Mesendoderm (in vitro differentiated cells): ENCODE measurements around the gene SYTL3.
"Not testable (repeated sequence)": the region's sequence is repeated elsewhere in the genome, so short reads cannot be mapped to it uniquely, and the experiment has no call there.

Experiments
- DNase-seq: peaks from one replicate; pipeline ENCODE4 v3.0.0; 2013
- H2AK5ac ChIP-seq: 2 replicates; pipeline ENCODE4 v1.6.1; 2013; ENCODE audit warnings: low read length, inconsistent platforms
- H2BK120ac ChIP-seq: 2 replicates; pipeline ENCODE4 v1.6.1; 2013; ENCODE audit warnings: low read depth, mild to moderate bottlenecking, low read length, moderate library complexity, mixed read lengths
- H2BK15ac ChIP-seq: replicated peaks from 2 replicates; pipeline ENCODE4 v1.6.1; 2013; ENCODE audit warnings: low read depth, mild to moderate bottlenecking, moderate library complexity
- H2BK5ac ChIP-seq: 2 replicates; pipeline ENCODE4 v1.6.1; 2013; ENCODE audit warnings: low read length, inconsistent platforms
- H3K18ac ChIP-seq: 2 replicates; pipeline ENCODE4 v1.6.1; 2013; ENCODE audit warnings: mild to moderate bottlenecking, low read length, mixed read lengths
- H3K23ac ChIP-seq: one replicate; pipeline ENCODE4 v1.6.1; 2013; ENCODE audit warnings: low read length
- H3K27ac ChIP-seq: 2 replicates; pipeline ENCODE4 v1.5.1; 2013; ENCODE audit warnings: low read depth, mild to moderate bottlenecking, inconsistent platforms, low read length, moderate library complexity
- H3K27me3 ChIP-seq: 2 replicates; pipeline ENCODE4 v1.6.1; 2013; ENCODE audit warnings: low read length, control low read depth, mild to moderate bottlenecking, inconsistent platforms; ENCODE audit not compliant: insufficient read depth, poor library complexity
- H3K36me3 ChIP-seq: 2 replicates; pipeline ENCODE4 v1.6.1; 2013; ENCODE audit warnings: low read length, inconsistent platforms; ENCODE audit not compliant: control insufficient read depth, insufficient read depth
- H3K4ac ChIP-seq: one replicate; pipeline ENCODE4 v1.6.1; 2013; ENCODE audit warnings: low read depth, mild to moderate bottlenecking, low read length, moderate library complexity
- H3K4me1 ChIP-seq: 2 replicates; pipeline ENCODE4 v1.6.1; 2013; ENCODE audit warnings: low read depth, low read length, inconsistent platforms; ENCODE audit not compliant: control insufficient read depth
- H3K4me2 ChIP-seq: 2 replicates; pipeline ENCODE4 v1.6.1; 2013; ENCODE audit warnings: low read length
- H3K4me3 ChIP-seq: 2 replicates; pipeline ENCODE4 v1.5.1; 2013; ENCODE audit warnings: mild to moderate bottlenecking, low read length
- H3K56ac ChIP-seq: one replicate; pipeline ENCODE4 v1.6.1; 2013; ENCODE audit warnings: low read length
- H3K79me1 ChIP-seq: 2 replicates; pipeline ENCODE4 v1.6.1; 2013; ENCODE audit warnings: low read length, inconsistent platforms
- H3K79me2 ChIP-seq: 2 replicates; pipeline ENCODE4 v1.6.1; 2013; ENCODE audit warnings: mild to moderate bottlenecking, low read length; ENCODE audit not compliant: control insufficient read depth, insufficient read depth
- H3K9ac ChIP-seq: 2 replicates; pipeline ENCODE4 v1.6.1; 2013; ENCODE audit warnings: low read length, inconsistent platforms
- H4K5ac ChIP-seq: one replicate; pipeline ENCODE4 v1.6.1; 2013; ENCODE audit warnings: low read length
- H4K8ac ChIP-seq: one replicate; pipeline ENCODE4 v1.6.1; 2013; ENCODE audit warnings: low read depth, mild to moderate bottlenecking, control low read depth, low read length, moderate library complexity
- WGBS: extraction: QIAGEN DNeasy Blood & Tissue Kit; methylation state at CpG from one replicate; pipeline ENCODE4 v1.1.7; 2013; ENCODE audit warnings: low lambda C conversion rate, missing lambda C conversion rate; ENCODE audit not compliant: insufficient coverage; ENCODE audit errors: extremely low coverage; 5-methylcytosine and 5-hydroxymethylcytosine counted together

The SYTL3 gene

GRCh38 chr6:158655569-158656450 lies 6.0 kb downstream of the SYTL3 start:
- H4K5ac ChIP-seq, result no peak overlapping the region
- no CpG with 5 or more reads among the region's 22 CpGs for WGBS
- H3K4me2 ChIP-seq, result no peak overlapping the region
- no peak overlapping the region for H2BK5ac ChIP-seq
- H2BK120ac ChIP-seq, result no peak overlapping the region
- H3K27ac ChIP-seq, result no peak overlapping the region
- H2BK15ac ChIP-seq, result no peak overlapping the region
- no peaks in the 10 kb centered on the region for H3K27me3 ChIP-seq
- DNase-seq, result no peak
- no peaks in the 10 kb centered on the region for H3K4me1 ChIP-seq
- H3K4me3 ChIP-seq, result no peak overlapping the region
- H3K56ac ChIP-seq, result no peak overlapping the region
- no peak overlapping the region for H2AK5ac ChIP-seq
- no peak overlapping the region for H3K4ac ChIP-seq
- no peaks in the 10 kb centered on the region for H3K36me3 ChIP-seq
- no peak overlapping the region for H4K8ac ChIP-seq
- no peak overlapping the region for H3K18ac ChIP-seq
- no peak overlapping the region for H3K9ac ChIP-seq
- no peaks in the 10 kb centered on the region for H3K79me1 ChIP-seq
- no peak overlapping the region for H3K23ac ChIP-seq
- H3K79me2 ChIP-seq, result no peaks in the 10 kb centered on the region

- not testable (repeated sequence) for H3K27ac ChIP-seq, H3K4me3 ChIP-seq, H3K18ac ChIP-seq, H4K8ac ChIP-seq, H3K27me3 ChIP-seq, H3K4ac ChIP-seq, H3K9ac ChIP-seq, H2BK15ac ChIP-seq, H3K79me1 ChIP-seq, H2AK5ac ChIP-seq, H3K79me2 ChIP-seq, H3K23ac ChIP-seq, H2BK120ac ChIP-seq, H4K5ac ChIP-seq, H3K36me3 ChIP-seq, H3K56ac ChIP-seq, DNase-seq, H3K4me2 ChIP-seq, H3K4me1 ChIP-seq, H2BK5ac ChIP-seq
- WGBS, result no CpG with 5 or more reads among the region's 9 CpGs
These were observed 7.1 kb downstream of the SYTL3 start for GRCh38 chr6:158656986-158657385.

GRCh38 chr6:158660333-158660754 lies 10.5 kb downstream of the SYTL3 start:
- H3K18ac ChIP-seq, result no peak overlapping the region
- DNase-seq, result no peak
- no peak overlapping the region for H3K27ac ChIP-seq
- no peak overlapping the region for H2AK5ac ChIP-seq
- H2BK120ac ChIP-seq, result no peak overlapping the region
- H3K79me2 ChIP-seq, result no peaks in the 10 kb centered on the region
- H3K79me1 ChIP-seq, result no peaks in the 10 kb centered on the region
- H3K4me2 ChIP-seq, result no peak overlapping the region
- H3K4me3 ChIP-seq, result no peak overlapping the region
- H2BK15ac ChIP-seq, result no peak overlapping the region
- H4K5ac ChIP-seq, result no peak overlapping the region
- no peak overlapping the region for H3K4ac ChIP-seq
- H3K4me1 ChIP-seq, result no peaks in the 10 kb centered on the region
- WGBS, result no CpG with 5 or more reads among the region's 10 CpGs
- no peak overlapping the region for H4K8ac ChIP-seq
- H3K23ac ChIP-seq, result no peak overlapping the region
- H2BK5ac ChIP-seq, result no peak overlapping the region
- H3K27me3 ChIP-seq, result no peaks in the 10 kb centered on the region
- no peak overlapping the region for H3K56ac ChIP-seq
- H3K9ac ChIP-seq, result no peak overlapping the region
- H3K36me3 ChIP-seq, result no peaks in the 10 kb centered on the region

DNA sequence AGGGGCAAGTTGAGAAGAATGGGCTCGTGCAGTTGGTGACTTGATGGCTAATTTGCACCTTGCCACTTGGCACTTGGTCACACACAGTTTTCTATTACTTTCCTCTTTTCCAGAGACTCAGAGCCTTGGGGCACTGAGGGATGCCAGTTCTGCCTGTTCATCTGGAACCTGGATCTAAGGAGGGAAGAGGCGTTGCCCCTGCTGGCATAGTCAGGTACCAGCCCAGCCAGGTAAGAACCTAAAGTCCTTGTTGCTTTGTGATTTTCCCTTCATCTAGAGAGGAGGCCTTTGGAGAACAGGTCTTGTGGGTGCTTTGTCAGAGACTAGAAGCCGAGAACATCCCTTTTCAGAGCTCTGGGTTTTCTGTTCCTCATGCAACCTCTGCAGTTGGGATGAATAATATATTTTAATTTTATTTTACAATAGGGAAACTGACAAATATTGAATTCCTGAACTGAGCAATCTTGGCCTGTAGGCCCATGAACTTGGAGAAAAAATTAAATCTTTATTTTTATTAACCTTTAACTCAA lies 11.4 kb downstream of the SYTL3 start:
- Histone ChIP-seq H3K79me2 (no peaks in the 10 kb centered on the region), H3K9ac (no peak overlapping the region), H2BK120ac (no peak overlapping the region), H4K8ac (no peak overlapping the region), H3K18ac (no peak overlapping the region), H3K4ac (no peak overlapping the region), H3K23ac (no peak overlapping the region), H3K36me3 (no peaks in the 10 kb centered on the region), H4K5ac (no peak overlapping the region), H2AK5ac (no peak overlapping the region), H3K27ac (no peak overlapping the region), H3K27me3 (no peaks in the 10 kb centered on the region), H3K4me2 (no peak overlapping the region), H3K4me3 (no peak overlapping the region), H3K56ac (no peak overlapping the region), H2BK15ac (no peak overlapping the region), H3K4me1 (no peaks in the 10 kb centered on the region), H2BK5ac (no peak overlapping the region), H3K79me1 (no peaks in the 10 kb centered on the region)
- DNase-seq, result no peak
- no CpG with 5 or more reads among the region's 3 CpGs for WGBS

DNA sequence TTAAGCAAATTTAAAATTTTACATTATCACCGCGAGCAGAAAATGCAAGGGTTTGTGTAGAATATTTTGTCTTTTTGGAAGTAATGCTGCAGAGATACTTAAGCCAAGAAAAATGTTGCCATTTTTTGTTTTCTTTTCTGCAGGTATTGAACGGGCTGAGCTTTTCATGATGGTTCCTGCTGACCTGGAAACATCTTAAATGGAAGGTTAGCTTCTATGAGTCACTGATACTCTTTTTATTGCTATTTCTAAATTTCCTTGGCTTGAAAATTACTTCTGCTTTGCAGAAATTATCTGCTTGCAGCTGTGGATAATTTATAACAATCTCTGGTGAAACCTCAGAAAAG lies 12.7 kb downstream of the SYTL3 start:
- DNase-seq, result no peak
- Histone ChIP-seq H4K8ac (no peak overlapping the region), H3K4me3 (no peak overlapping the region), H3K18ac (no peak overlapping the region), H4K5ac (no peak overlapping the region), H3K36me3 (no peaks in the 10 kb centered on the region), H3K4ac (no peak overlapping the region), H3K56ac (no peak overlapping the region), H2BK15ac (no peak overlapping the region), H2BK120ac (no peak overlapping the region), H3K79me2 (no peaks in the 10 kb centered on the region), H3K4me2 (no peak overlapping the region), H2BK5ac (no peak overlapping the region), H3K79me1 (no peaks in the 10 kb centered on the region), H3K27ac (no peak overlapping the region), H3K23ac (no peak overlapping the region), H2AK5ac (no peak overlapping the region), H3K4me1 (no peaks in the 10 kb centered on the region), H3K9ac (no peak overlapping the region), H3K27me3 (no peaks in the 10 kb centered on the region)
- WGBS, result no CpG with 5 or more reads among the region's 3 CpGs
